ENCODE data around the gene YIPF2.

- TF ChIP-seq, protein P1, sequence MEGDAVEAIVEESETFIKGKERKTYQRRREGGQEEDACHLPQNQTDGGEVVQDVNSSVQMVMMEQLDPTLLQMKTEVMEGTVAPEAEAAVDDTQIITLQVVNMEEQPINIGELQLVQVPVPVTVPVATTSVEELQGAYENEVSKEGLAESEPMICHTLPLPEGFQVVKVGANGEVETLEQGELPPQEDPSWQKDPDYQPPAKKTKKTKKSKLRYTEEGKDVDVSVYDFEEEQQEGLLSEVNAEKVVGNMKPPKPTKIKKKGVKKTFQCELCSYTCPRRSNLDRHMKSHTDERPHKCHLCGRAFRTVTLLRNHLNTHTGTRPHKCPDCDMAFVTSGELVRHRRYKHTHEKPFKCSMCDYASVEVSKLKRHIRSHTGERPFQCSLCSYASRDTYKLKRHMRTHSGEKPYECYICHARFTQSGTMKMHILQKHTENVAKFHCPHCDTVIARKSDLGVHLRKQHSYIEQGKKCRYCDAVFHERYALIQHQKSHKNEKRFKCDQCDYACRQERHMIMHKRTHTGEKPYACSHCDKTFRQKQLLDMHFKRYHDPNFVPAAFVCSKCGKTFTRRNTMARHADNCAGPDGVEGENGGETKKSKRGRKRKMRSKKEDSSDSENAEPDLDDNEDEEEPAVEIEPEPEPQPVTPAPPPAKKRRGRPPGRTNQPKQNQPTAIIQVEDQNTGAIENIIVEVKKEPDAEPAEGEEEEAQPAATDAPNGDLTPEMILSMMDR (IDR thresholded peaks at IDR 0.05) = no peak
- TF ChIP-seq POLR2A (IDR thresholded peaks at IDR 0.05) = no peak
Measured at GRCh38 chr19:10966809-10967208, 38.4 kb upstream of the YIPF2 start.
